HCT116 (cell line): ENCODE data around the gene GNA15. TPM values are rescaled to one million over a fixed set of nuclear protein-coding genes. Genes with fewer than 3 reads are reported as not detected.

Source experiments
- ATAC-seq: fragments of 200-7000 bp; cut with Tn5 transposase; 2 replicates; pipeline ENCODE4 v1.9.1; 2020; ENCODE audit warnings: mild to moderate bottlenecking, moderate library complexity
- BruUV-seq: library from RNA; stranded (reverse); fragments of 400-500 nt; replicated peaks from 2 replicates; lab custom pipeline; 2021; lab: Mats Ljungman, UMichigan
- CTCF ChIA-PET: fragments of 300-600 bp; sonication (Branson Sonifier 250); formaldehyde crosslinking; loops from one replicate; lab custom pipeline; 2021; ENCODE audit warnings: antibody characterized with exemption; lab: Charles Lee
- POLR2A ChIA-PET: fragments of 300-600, 350-600 bp; sonication (Branson Sonifier 250); formaldehyde crosslinking; loops from one replicate; lab custom pipeline; 2021; ENCODE audit warnings: antibody characterized with exemption; lab: Charles Lee
- RAD21 ChIA-PET, 2 experiments: fragments of 300-600 bp; sonication (Branson Sonifier 250); formaldehyde crosslinking; loops; one replicate each; lab custom pipeline; 2023; ENCODE audit warnings: low total read pairs in 2 of 2; ENCODE audit not compliant: uncharacterized antibody in 2 of 2, unreplicated experiment in 2 of 2, low non-redundant PET in 1 of 2; lab: Charles Lee
- DNase-seq: peaks from one replicate; pipeline ENCODE4 v3.0.0-alpha.2; 2010; ENCODE audit warnings: low read depth, low spot score
- H2AFZ ChIP-seq: fragments of 200-600 bp; shearing (Covaris generic), sonication (generic); 2 replicates; pipeline ENCODE4 v1.6.1; 2017; ENCODE audit warnings: low read depth, mixed run types, mixed read lengths, antibody characterized with exemption, low read length; ENCODE audit not compliant: poor library complexity, severe bottlenecking
- H3K27ac ChIP-seq: 2 replicates; pipeline ENCODE4 v1.5.1; 2012; ENCODE audit warnings: low read depth, low read length
- H3K27me3 ChIP-seq: fragments of 200-600 bp; sonication (generic); 2 replicates; pipeline ENCODE4 v1.6.1; 2016; ENCODE audit warnings: mixed run types, low read length, mixed read lengths; ENCODE audit not compliant: insufficient read depth
- H3K36me3 ChIP-seq, 2 experiments: fragments of 200-500 bp in 1 of 2; fragments of 200-600 bp in 1 of 2; sonication (Bioruptor generic) in 1 of 2; sonication (generic) in 1 of 2; 2 replicates each; pipeline versions ENCODE4 v1.5.1 to v1.6.1; 2014 to 2016; ENCODE audit warnings: low read length in 2 of 2, inconsistent platforms in 1 of 2, mixed read lengths in 1 of 2, mixed run types in 1 of 2; ENCODE audit not compliant: insufficient read depth in 2 of 2, control insufficient read depth in 1 of 2
- H3K4me1 ChIP-seq, 2 experiments: fragments of 200-600 bp in 1 of 2; sonication (generic) in 1 of 2; 2 replicates each; pipeline versions ENCODE4 v1.5.1 to v1.6.1; 2012 to 2017; ENCODE audit warnings: low read length in 2 of 2, inconsistent platforms in 1 of 2, mild to moderate bottlenecking in 1 of 2, mixed read lengths in 1 of 2, mixed run types in 1 of 2, moderate library complexity in 1 of 2; ENCODE audit not compliant: insufficient read depth in 2 of 2, control insufficient read depth in 1 of 2
- H3K4me2 ChIP-seq: fragments of 200-600 bp; sonication (generic); 2 replicates; pipeline ENCODE4 v1.6.1; 2017; ENCODE audit warnings: mixed run types, low read length, mixed read lengths
- H3K4me3 ChIP-seq, 2 experiments: fragments of 200-600 bp in 1 of 2; sonication (generic) in 1 of 2; replicated peaks in 1 of 2; 2 replicates each; pipeline ENCODE4 v1.5.1; 2011 to 2016; ENCODE audit warnings: low read length in 2 of 2, control low read depth in 1 of 2, low read depth in 1 of 2, mild to moderate bottlenecking in 1 of 2, mixed read lengths in 1 of 2, mixed run types in 1 of 2
- H3K79me2 ChIP-seq: fragments of 200-600 bp; sonication (generic); 2 replicates; pipeline ENCODE4 v1.6.1; 2017; ENCODE audit warnings: mild to moderate bottlenecking, mixed run types, low read length, moderate library complexity, mixed read lengths; ENCODE audit not compliant: insufficient read depth
- H3K9ac ChIP-seq: fragments of 200-600 bp; sonication (generic); 2 replicates; pipeline ENCODE4 v1.6.1; 2016; ENCODE audit warnings: low read length, mixed read lengths
- H3K9me2 ChIP-seq: fragments of 200-600 bp; sonication (generic), shearing (Covaris generic); 2 replicates; pipeline ENCODE4 v1.6.1; 2017; ENCODE audit warnings: mixed run types, mild to moderate bottlenecking, moderate library complexity; ENCODE audit not compliant: insufficient read depth
- H3K9me3 ChIP-seq, 2 experiments: fragments of 200-500 bp in 1 of 2; fragments of 200-600 bp in 1 of 2; sonication (Bioruptor generic) in 1 of 2; sonication (generic) in 1 of 2; 2 replicates each; pipeline ENCODE4 v1.6.1; 2014 to 2017; ENCODE audit warnings: low read length in 2 of 2, mixed read lengths in 2 of 2, inconsistent platforms in 1 of 2, low read depth in 1 of 2, mild to moderate bottlenecking in 1 of 2, mixed run types in 1 of 2, moderate library complexity in 1 of 2; ENCODE audit not compliant: control insufficient read depth in 1 of 2, insufficient read depth in 1 of 2
- H4K20me1 ChIP-seq: fragments of 200-600 bp; sonication (generic), shearing (Covaris generic); 2 replicates; pipeline ENCODE4 v1.6.1; 2017; ENCODE audit warnings: mixed run types, mild to moderate bottlenecking, moderate library complexity; ENCODE audit not compliant: insufficient read depth
- CBX3 ChIP-seq: IDR thresholded peaks from 2 replicates; pipeline ENCODE4 v1.6.1; 2012; ENCODE audit warnings: low read depth
- CEBPB ChIP-seq: IDR thresholded peaks from 2 replicates; pipeline ENCODE4 v1.6.1; 2012; ENCODE audit warnings: low read depth
- EGR1 ChIP-seq: IDR thresholded peaks from 2 replicates; pipeline ENCODE4 v1.6.1; 2012; ENCODE audit warnings: low read depth
- ELF1 ChIP-seq: IDR thresholded peaks from 2 replicates; pipeline ENCODE4 v1.6.1; 2012; ENCODE audit warnings: low read depth, borderline replicate concordance
- EZH2 ChIP-seq: fragments of 200-600 bp; sonication (generic); IDR thresholded peaks from 2 replicates; pipeline ENCODE4 v1.6.1; 2017; ENCODE audit warnings: antibody characterized with exemption, mixed run types
- EZH2phosphoT487 ChIP-seq: fragments of 200-600 bp; IDR thresholded peaks from 2 replicates; pipeline ENCODE4 v1.6.1; 2018; ENCODE audit warnings: antibody characterized with exemption, borderline replicate concordance
- FOSL1 ChIP-seq: IDR thresholded peaks from 2 replicates; pipeline ENCODE4 v1.6.1; 2012; ENCODE audit warnings: low read depth
- JUND ChIP-seq: IDR thresholded peaks from 2 replicates; pipeline ENCODE4 v1.6.1; 2012
- POLR2A ChIP-seq: IDR thresholded peaks from 2 replicates; pipeline ENCODE4 v1.7.0; 2011; ENCODE audit warnings: borderline replicate concordance; ENCODE audit not compliant: insufficient read depth, insufficient read length; ENCODE audit errors: extremely low read depth
- POLR2AphosphoS5 ChIP-seq: IDR thresholded peaks from 2 replicates; pipeline ENCODE4 v1.6.1; 2011; ENCODE audit warnings: mild to moderate bottlenecking, low read depth, low read length, moderate library complexity
- RAD21 ChIP-seq: IDR thresholded peaks from 2 replicates; pipeline ENCODE4 v1.6.1; 2012; ENCODE audit warnings: low read depth, mild to moderate bottlenecking
- SRF ChIP-seq: IDR thresholded peaks from 2 replicates; pipeline ENCODE4 v1.6.1; 2012; ENCODE audit warnings: low read depth
- ZNF274 ChIP-seq: fragments of 200-500 bp; sonication (Bioruptor generic); IDR thresholded peaks from 2 replicates; pipeline ENCODE4 v1.6.1; 2014; ENCODE audit warnings: mild to moderate bottlenecking, low read depth, low read length, inconsistent platforms
- intact Hi-C: fragments of 100-400 bp; cut with micrococcal nuclease; formaldehyde crosslinking; loops from 2 replicates; pipeline ENCODE4 v1.10.0; 2022
- total RNA-seq: library from RNA; stranded (reverse); gene quantifications from one replicate; pipeline ENCODE4 v1.2.1, GENCODE V29; 2021; ENCODE audit not compliant: unreplicated experiment
- TF ChIP-seq, protein P1 (sequence below): IDR thresholded peaks from 2 replicates; pipeline ENCODE4 v1.6.1; 2011; ENCODE audit warnings: mild to moderate bottlenecking, low read length, moderate library complexity; ENCODE audit not compliant: insufficient replicate concordance; ENCODE audit errors: extremely low read depth
- TF ChIP-seq, protein P2 (sequence below): IDR thresholded peaks from 2 replicates; pipeline ENCODE4 v1.6.1; 2012
- TF ChIP-seq, protein P3 (sequence below): IDR thresholded peaks from 2 replicates; pipeline ENCODE4 v1.6.1; 2012; ENCODE audit warnings: low read depth
- TF ChIP-seq, protein P4 (sequence below): IDR thresholded peaks from 2 replicates; pipeline ENCODE4 v1.6.1; 2012

Gene GNA15
- total RNA-seq, 1 experiment from 2014 or later, result 1.5 TPM

DNA sequence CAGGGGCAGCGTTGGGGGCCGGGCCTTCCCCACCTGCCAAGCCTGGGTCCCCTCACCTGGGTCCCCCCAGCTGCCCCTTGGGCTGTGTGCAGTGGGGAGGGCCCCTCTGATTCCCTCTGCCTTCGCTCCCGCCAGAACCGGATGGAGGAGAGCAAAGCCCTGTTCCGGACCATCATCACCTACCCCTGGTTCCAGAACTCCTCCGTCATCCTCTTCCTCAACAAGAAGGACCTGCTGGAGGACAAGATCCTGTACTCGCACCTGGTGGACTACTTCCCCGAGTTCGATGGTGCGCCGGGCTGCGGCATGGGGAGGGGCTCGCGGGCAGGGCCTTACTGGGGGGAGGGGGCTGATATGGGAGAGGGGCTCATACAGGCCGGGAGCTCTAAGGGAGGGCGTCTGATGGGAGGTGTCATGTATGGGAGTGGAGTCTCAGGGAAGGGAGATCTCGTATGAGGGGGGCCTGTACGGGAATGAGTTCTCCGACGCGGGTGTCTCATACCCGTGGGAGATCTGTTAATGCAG is 16.7 kb upstream of the GNA15 start:
- H4K20me1 ChIP-seq, result no peaks in the 10 kb centered on the region
- H3K27ac ChIP-seq, result no peak overlapping the region
- ATAC-seq, result no peak
- no peaks in the 10 kb centered on the region for H3K9me2 ChIP-seq
- POLR2A ChIA-PET, result interaction anchor here (0.7 kb wide), 1 partner anchor 156 kb away, joined by 3 read pairs; no protein-coding TSS in a partner anchor
- RAD21 ChIA-PET, result no interaction called here
- no peaks in the 10 kb centered on the region for H3K27me3 ChIP-seq
- H3K4me2 ChIP-seq, result no peak overlapping the region
- H3K4me3 ChIP-seq, result no peak overlapping the region
- H3K4me1 ChIP-seq, result peaks cover 0 to 3% of the 10 kb centered on the region in 2 experiments; a peak in 2 of 4 replicates
- H3K9me3 ChIP-seq, result no peaks in the 10 kb centered on the region
- no peak overlapping the region for H2AFZ ChIP-seq
- peaks cover 4% of the 10 kb centered on the region; the same call in 1 of the 2 replicates for H3K79me2 ChIP-seq
- no peak for DNase-seq
- CTCF ChIA-PET, result no interaction called here
- H3K9ac ChIP-seq, result no peak overlapping the region
- no peaks in the 10 kb centered on the region; a peak in 1 of 4 replicates for H3K36me3 ChIP-seq
- TF ChIP-seq CBX3 (no peak), JUND (no peak), POLR2A (no peak), ELF1 (no peak), ZNF274 (no peak), SRF (no peak), POLR2AphosphoS5 (no peak), EZH2phosphoT487 (no peak), FOSL1 (no peak), CEBPB (no peak), EGR1 (no peak), EZH2 (no peak), RAD21 (no peak)
- TF ChIP-seq, protein P1, sequence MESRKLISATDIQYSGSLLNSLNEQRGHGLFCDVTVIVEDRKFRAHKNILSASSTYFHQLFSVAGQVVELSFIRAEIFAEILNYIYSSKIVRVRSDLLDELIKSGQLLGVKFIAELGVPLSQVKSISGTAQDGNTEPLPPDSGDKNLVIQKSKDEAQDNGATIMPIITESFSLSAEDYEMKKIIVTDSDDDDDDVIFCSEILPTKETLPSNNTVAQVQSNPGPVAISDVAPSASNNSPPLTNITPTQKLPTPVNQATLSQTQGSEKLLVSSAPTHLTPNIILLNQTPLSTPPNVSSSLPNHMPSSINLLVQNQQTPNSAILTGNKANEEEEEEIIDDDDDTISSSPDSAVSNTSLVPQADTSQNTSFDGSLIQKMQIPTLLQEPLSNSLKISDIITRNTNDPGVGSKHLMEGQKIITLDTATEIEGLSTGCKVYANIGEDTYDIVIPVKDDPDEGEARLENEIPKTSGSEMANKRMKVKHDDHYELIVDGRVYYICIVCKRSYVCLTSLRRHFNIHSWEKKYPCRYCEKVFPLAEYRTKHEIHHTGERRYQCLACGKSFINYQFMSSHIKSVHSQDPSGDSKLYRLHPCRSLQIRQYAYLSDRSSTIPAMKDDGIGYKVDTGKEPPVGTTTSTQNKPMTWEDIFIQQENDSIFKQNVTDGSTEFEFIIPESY, result no peak
- TF ChIP-seq, protein P2, sequence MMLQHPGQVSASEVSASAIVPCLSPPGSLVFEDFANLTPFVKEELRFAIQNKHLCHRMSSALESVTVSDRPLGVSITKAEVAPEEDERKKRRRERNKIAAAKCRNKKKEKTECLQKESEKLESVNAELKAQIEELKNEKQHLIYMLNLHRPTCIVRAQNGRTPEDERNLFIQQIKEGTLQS, result no peak
- TF ChIP-seq, protein P3, sequence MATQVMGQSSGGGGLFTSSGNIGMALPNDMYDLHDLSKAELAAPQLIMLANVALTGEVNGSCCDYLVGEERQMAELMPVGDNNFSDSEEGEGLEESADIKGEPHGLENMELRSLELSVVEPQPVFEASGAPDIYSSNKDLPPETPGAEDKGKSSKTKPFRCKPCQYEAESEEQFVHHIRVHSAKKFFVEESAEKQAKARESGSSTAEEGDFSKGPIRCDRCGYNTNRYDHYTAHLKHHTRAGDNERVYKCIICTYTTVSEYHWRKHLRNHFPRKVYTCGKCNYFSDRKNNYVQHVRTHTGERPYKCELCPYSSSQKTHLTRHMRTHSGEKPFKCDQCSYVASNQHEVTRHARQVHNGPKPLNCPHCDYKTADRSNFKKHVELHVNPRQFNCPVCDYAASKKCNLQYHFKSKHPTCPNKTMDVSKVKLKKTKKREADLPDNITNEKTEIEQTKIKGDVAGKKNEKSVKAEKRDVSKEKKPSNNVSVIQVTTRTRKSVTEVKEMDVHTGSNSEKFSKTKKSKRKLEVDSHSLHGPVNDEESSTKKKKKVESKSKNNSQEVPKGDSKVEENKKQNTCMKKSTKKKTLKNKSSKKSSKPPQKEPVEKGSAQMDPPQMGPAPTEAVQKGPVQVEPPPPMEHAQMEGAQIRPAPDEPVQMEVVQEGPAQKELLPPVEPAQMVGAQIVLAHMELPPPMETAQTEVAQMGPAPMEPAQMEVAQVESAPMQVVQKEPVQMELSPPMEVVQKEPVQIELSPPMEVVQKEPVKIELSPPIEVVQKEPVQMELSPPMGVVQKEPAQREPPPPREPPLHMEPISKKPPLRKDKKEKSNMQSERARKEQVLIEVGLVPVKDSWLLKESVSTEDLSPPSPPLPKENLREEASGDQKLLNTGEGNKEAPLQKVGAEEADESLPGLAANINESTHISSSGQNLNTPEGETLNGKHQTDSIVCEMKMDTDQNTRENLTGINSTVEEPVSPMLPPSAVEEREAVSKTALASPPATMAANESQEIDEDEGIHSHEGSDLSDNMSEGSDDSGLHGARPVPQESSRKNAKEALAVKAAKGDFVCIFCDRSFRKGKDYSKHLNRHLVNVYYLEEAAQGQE, result no peak
- TF ChIP-seq, protein P4, sequence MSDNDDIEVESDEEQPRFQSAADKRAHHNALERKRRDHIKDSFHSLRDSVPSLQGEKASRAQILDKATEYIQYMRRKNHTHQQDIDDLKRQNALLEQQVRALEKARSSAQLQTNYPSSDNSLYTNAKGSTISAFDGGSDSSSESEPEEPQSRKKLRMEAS, result no peak
- BruUV-seq, result no TSS peak
- intact Hi-C loops, result no loop called here
